GM18499 (cell line): Measurements from ENCODE around the gene KLRB1.
"Not testable (repeated sequence)": the region's sequence is repeated elsewhere in the genome, so short reads cannot be mapped to it uniquely, and the experiment has no call there.

Source experiments
- ATAC-seq: cut with Tn5 transposase; IDR thresholded peaks from one replicate; pipeline ENCODE4 v1.9.1; 2021; ENCODE audit warnings: moderate number of reproducible peaks; ENCODE audit not compliant: insufficient read depth, unreplicated experiment

Gene KLRB1

GRCh38 chr12:9607716-9608115 is at the start of gene KLRB1:
TSS of gene KLRB1 (minus strand) at chr12:9607916. CDS start at chr12:9607839, 77 bp downstream.
- ATAC-seq, result no peak

- no peak for ATAC-seq
These were observed 43.6 kb upstream of the KLRB1 start for GRCh38 chr12:9651265-9651729.

GRCh38 chr12:9650151-9650576 is 42.4 kb upstream of the KLRB1 start:
- ATAC-seq, result no peak

GRCh38 chr12:9649532-9649940 is 41.8 kb upstream of the KLRB1 start:
- no peak for ATAC-seq

- ATAC-seq, result no peak
These were observed 41.2 kb upstream of the KLRB1 start for GRCh38 chr12:9648701-9649531.

- peak; percentile 49 for ATAC-seq
These were observed 40.3 kb upstream of the KLRB1 start for GRCh38 chr12:9647825-9648700.

- ATAC-seq, result no peak
These were observed 39.4 kb upstream of the KLRB1 start for GRCh38 chr12:9646794-9647781.

- not testable (repeated sequence) for ATAC-seq
These were observed 37.4 kb upstream of the KLRB1 start for GRCh38 chr12:9644985-9645551.

- ATAC-seq, result no peak
These were observed 35.5 kb upstream of the KLRB1 start for GRCh38 chr12:9643266-9643660.

- ATAC-seq, result no peak
These were observed 35.0 kb upstream of the KLRB1 start for GRCh38 chr12:9642606-9643265.

- no peak for ATAC-seq
These were observed 32.3 kb upstream of the KLRB1 start for GRCh38 chr12:9640024-9640423.

- ATAC-seq, result no peak
These were observed 29.1 kb upstream of the KLRB1 start for GRCh38 chr12:9636851-9637206.

- ATAC-seq, result no peak
These were observed 28.6 kb upstream of the KLRB1 start for GRCh38 chr12:9636150-9636850.

GRCh38 chr12:9634969-9635754 is 27.4 kb upstream of the KLRB1 start:
- ATAC-seq, result no peak

- no peak for ATAC-seq
These were observed 26.6 kb upstream of the KLRB1 start for GRCh38 chr12:9634177-9634803.

- ATAC-seq, result no peak
These were observed 25.1 kb upstream of the KLRB1 start for GRCh38 chr12:9632766-9633165.

GRCh38 chr12:9626821-9627220 is 19.1 kb upstream of the KLRB1 start:
- ATAC-seq, result no peak
